Uterus (tissue), 4 donors: ENCODE measurements around the gene CFAP73. TPM values are rescaled to one million over a fixed set of nuclear protein-coding genes. Genes with fewer than 3 reads are reported as not detected.

Experiments
- DNase-seq, 2 donors: peaks; one replicate each; pipeline ENCODE4 v3.0.0-alpha.2; 2019 to 2020
- H3K27ac ChIP-seq, 2 donors: fragments of 200-600 bp; sonication (generic); 1 replicate in 1 of 2; 2 replicates in 1 of 2; pipeline ENCODE4 v1.5.1; 2016 to 2018
- H3K27me3 ChIP-seq, 2 donors: fragments of 200-600 bp; sonication (generic); one replicate each; pipeline ENCODE4 v1.5.1; 2018 to 2019; ENCODE audit warnings: control low read depth in 1 of 2
- H3K36me3 ChIP-seq, 2 donors: fragments of 200-600 bp; sonication (generic); one replicate each; pipeline ENCODE4 v1.5.1; 2019; ENCODE audit warnings: control low read depth in 1 of 2
- H3K4me1 ChIP-seq, 2 donors: fragments of 200-600 bp; sonication (generic); one replicate each; pipeline ENCODE4 v1.5.1; 2018 to 2019; ENCODE audit warnings: control low read depth in 1 of 2
- H3K4me3 ChIP-seq, 2 donors: fragments of 200-600 bp; sonication (generic); 1 replicate in 1 of 2; 2 replicates in 1 of 2; pipeline ENCODE4 v1.5.1; 2018 to 2019; ENCODE audit warnings: mild to moderate bottlenecking in 1 of 2
- H3K9me3 ChIP-seq, 2 donors: fragments of 200-600 bp; sonication (generic); one replicate each; pipeline ENCODE4 v1.5.1; 2019; ENCODE audit warnings: control low read depth in 1 of 2
- CTCF ChIP-seq, 4 experiments: fragments of 200-600 bp in 2 of 4; fragments of 450-650 bp in 2 of 4; sonication (generic) in 2 of 4; IDR thresholded peaks; one replicate each; pipeline ENCODE4 v1.5.1; 2016 to 2019; ENCODE audit warnings: antibody characterized with exemption in 4 of 4, mild to moderate bottlenecking in 2 of 4, moderate library complexity in 1 of 4
- POLR2A ChIP-seq, 2 donors: fragments of 450-650 bp; IDR thresholded peaks; one replicate each; pipeline ENCODE4 v1.6.1; 2016; ENCODE audit warnings: antibody characterized with exemption in 2 of 2, mild to moderate bottlenecking in 1 of 2, moderate library complexity in 1 of 2
- intact Hi-C: fragments of 100-400 bp; cut with DNase I; formaldehyde crosslinking; loops from one replicate; pipeline ENCODE4 v1.15.1; 2023; ENCODE audit warnings: low total_unique reads
- total RNA-seq, 4 donors: library from RNA; depleted of rRNA in 3 of 4; stranded (reverse); fragments of >200 nt in 3 of 4; gene quantifications; one replicate each; pipeline versions ENCODE4 v1.1.0 to v1.2.4, GENCODE V29; 2014 to 2023
- donor health status: DM: yes; HTN: yes; CAD: no.

The CFAP73 gene
- total RNA-seq, 4 donors from 2014 or later: 0.67 to 2.6 TPM; not detected in 2

GRCh38 chr12:113159937-113160336 lies 10.4 kb downstream of the CFAP73 start:
- no peak for TF ChIP-seq CTCF (IDR thresholded peaks at IDR 0.05)
- TF ChIP-seq POLR2A (IDR thresholded peaks at IDR 0.05): no peak
- intact Hi-C loops: no loop called here
- H3K4me3 ChIP-seq: no peak overlapping the region
- no peaks in the 10 kb centered on the region for H3K27me3 ChIP-seq
- no peaks in the 10 kb centered on the region for H3K4me1 ChIP-seq
- H3K36me3 ChIP-seq: no peaks in the 10 kb centered on the region
- DNase-seq: no peak
- no peak overlapping the region for H3K27ac ChIP-seq
- H3K9me3 ChIP-seq: no peaks in the 10 kb centered on the region

- no peak for DNase-seq
- H3K9me3 ChIP-seq: no peaks in the 10 kb centered on the region
- no peak for TF ChIP-seq POLR2A (IDR thresholded peaks at IDR 0.05)
- TF ChIP-seq CTCF (IDR thresholded peaks at IDR 0.05): no peak
- intact Hi-C loops: no loop called here
- H3K36me3 ChIP-seq: no peaks in the 10 kb centered on the region
- no peaks in the 10 kb centered on the region for H3K4me1 ChIP-seq
- H3K27ac ChIP-seq: no peak overlapping the region
- H3K27me3 ChIP-seq: no peaks in the 10 kb centered on the region
- no peak overlapping the region for H3K4me3 ChIP-seq
These were observed 12.0 kb downstream of the CFAP73 start for GRCh38 chr12:113161415-113162016.

- no peak for DNase-seq
- Histone ChIP-seq H3K4me1 (no peaks in the 10 kb centered on the region), H3K36me3 (no peaks in the 10 kb centered on the region), H3K4me3 (no peak overlapping the region), H3K27me3 (no peaks in the 10 kb centered on the region), H3K9me3 (no peaks in the 10 kb centered on the region), H3K27ac (no peak overlapping the region)
- TF ChIP-seq CTCF (IDR thresholded peaks at IDR 0.05) (no peak), POLR2A (IDR thresholded peaks at IDR 0.05) (no peak)
- intact Hi-C loops: no loop called here
These were observed 12.8 kb downstream of the CFAP73 start for GRCh38 chr12:113162102-113163029.

- Histone ChIP-seq H3K27ac (no peak overlapping the region), H3K4me3 (no peak overlapping the region), H3K9me3 (no peaks in the 10 kb centered on the region), H3K36me3 (no peaks in the 10 kb centered on the region), H3K4me1 (no peaks in the 10 kb centered on the region), H3K27me3 (no peaks in the 10 kb centered on the region)
- DNase-seq: no peak
- no peak for TF ChIP-seq POLR2A (IDR thresholded peaks at IDR 0.05)
- no peak for TF ChIP-seq CTCF (IDR thresholded peaks at IDR 0.05)
- intact Hi-C loops: no loop called here
These were observed 13.5 kb downstream of the CFAP73 start for GRCh38 chr12:113163030-113163360.

- no peak overlapping the region for H3K4me3 ChIP-seq
- H3K36me3 ChIP-seq: no peaks in the 10 kb centered on the region
- intact Hi-C loops: no loop called here
- no peaks in the 10 kb centered on the region for H3K4me1 ChIP-seq
- no peak overlapping the region for H3K27ac ChIP-seq
- H3K9me3 ChIP-seq: no peaks in the 10 kb centered on the region
- DNase-seq: no peak
- H3K27me3 ChIP-seq: no peaks in the 10 kb centered on the region
- TF ChIP-seq CTCF (IDR thresholded peaks at IDR 0.05): no peak
- no peak for TF ChIP-seq POLR2A (IDR thresholded peaks at IDR 0.05)
These were observed 14.5 kb downstream of the CFAP73 start for GRCh38 chr12:113164014-113164413.
